AML-193 (cell line): ENCODE results near the gene KIF1A.
"Not testable (repeated sequence)": the region's sequence is repeated elsewhere in the genome, so short reads cannot be mapped to it uniquely, and the experiment has no call there.

Experiments used
- DNase-seq, 2 experiments: peaks; one replicate each; lab custom pipeline; 2025; lab: John Stamatoyannopoulos, UW

The KIF1A gene

GRCh38 chr2:240787521-240788472, 32.2 kb downstream of the KIF1A start:
- no peak for DNase-seq

GRCh38 chr2:240786871-240787311, 33.1 kb downstream of the KIF1A start:
- DNase-seq, result no peak

GRCh38 chr2:240786355-240786841, 33.6 kb downstream of the KIF1A start:
- DNase-seq, result no peak

- DNase-seq, result no peak
Measured at GRCh38 chr2:240785424-240786335, 34.3 kb downstream of the KIF1A start.

- DNase-seq, result no peak
Measured at GRCh38 chr2:240784629-240785423, 35.2 kb downstream of the KIF1A start.

GRCh38 chr2:240783819-240784621, 36.0 kb downstream of the KIF1A start:
- no peak for DNase-seq

GRCh38 chr2:240782886-240783818, 36.9 kb downstream of the KIF1A start:
- DNase-seq, result no peak

- no peak for DNase-seq
Measured at GRCh38 chr2:240782221-240782885, 37.7 kb downstream of the KIF1A start.

- no peak for DNase-seq
Measured at GRCh38 chr2:240781471-240782220, 38.4 kb downstream of the KIF1A start.

GRCh38 chr2:240780023-240780700, 39.9 kb downstream of the KIF1A start:
- DNase-seq, result no peak

GRCh38 chr2:240779250-240779832, 40.7 kb downstream of the KIF1A start:
- DNase-seq, result not testable (repeated sequence)

- no peak for DNase-seq
Measured at GRCh38 chr2:240778426-240778825, 41.6 kb downstream of the KIF1A start.

- no peak for DNase-seq
Measured at GRCh38 chr2:240777456-240778212, 42.4 kb downstream of the KIF1A start.

GRCh38 chr2:240775905-240776304, 44.1 kb downstream of the KIF1A start:
- DNase-seq, result no peak

GRCh38 chr2:240774856-240775255, 45.2 kb downstream of the KIF1A start:
- DNase-seq, result no peak

- no peak for DNase-seq
Measured at GRCh38 chr2:240769096-240769495, 50.9 kb downstream of the KIF1A start.

- no peak for DNase-seq
Measured at GRCh38 chr2:240768216-240768615, 51.8 kb downstream of the KIF1A start.
